ENCODE data around the gene IGF1R. TPM values are rescaled to one million over a fixed set of nuclear protein-coding genes. Genes with fewer than 3 reads are reported as not detected.

IGF1R gene
- total and polyA plus RNA-seq, 2 of the 13 experiments (the other 11 are each of a cell fraction or from before 2014, with no cell fraction given) = 15.9 to 18.4 TPM

- ChIA-PET CTCF (ENCODE audit: low intra/inter-chr PET ratio, low total read pairs) (no interaction called here), POLR2A (no interaction called here)
- FAIRE-seq (no peak), ATAC-seq (no peak), DNase-seq (ENCODE audit: low spot score) (no peak)
- no peak overlapping the region for H2AFZ ChIP-seq (ENCODE audit: low read length)
- H4K20me1 ChIP-seq (ENCODE audit: insufficient read depth, low read length) = no peaks in the 10 kb centered on the region
- H3K9ac ChIP-seq (ENCODE audit: insufficient read depth, low read depth, low read length) = no peak overlapping the region
- no peak overlapping the region for H3K4me3 ChIP-seq (replicated peaks in 1 of 3; ENCODE audit: insufficient read depth in 1 of 3, low read depth in 2 of 3, low read length in 3 of 3)
- H3K9me3 ChIP-seq (ENCODE audit: low read length) = no peaks in the 10 kb centered on the region
- H3K4me2 ChIP-seq (ENCODE audit: low read depth, low read length) = no peak overlapping the region
- no peaks in the 10 kb centered on the region for H3K27me3 ChIP-seq (ENCODE audit: control insufficient read depth in 1 of 2, insufficient read depth in 2 of 2, low read length in 2 of 2)
- intact Hi-C loops (cut with micrococcal nuclease; ENCODE audit: unreplicated experiment) = no loop called here
- no peaks in the 10 kb centered on the region for H3K36me3 ChIP-seq (replicated peaks in 1 of 2; ENCODE audit: control insufficient read depth in 1 of 2, insufficient read depth in 2 of 2, low read length in 2 of 2)
- no TSS peak for BruUV-seq (replicated peaks)
- no peak overlapping the region for H3K27ac ChIP-seq (ENCODE audit: extremely low read length, insufficient read depth, low read length)
- no peaks in the 10 kb centered on the region for H3K79me2 ChIP-seq (ENCODE audit: insufficient read depth, low read length)
- 25% methylated on average over 1 of the region's 1 CpG for WGBS (ENCODE audit: low lambda C conversion rate)
- in situ Hi-C loops (cut with HindIII; ENCODE audit: extremely low pct_ligation_motif_present, low pct_unique_long_range_greater_than_20kb) = no loop called here
- TF ChIP-seq IKZF4 (CRISPR knock-in tag; IDR thresholded peaks at IDR 0.05; ENCODE audit: borderline replicate concordance, low read depth, not compliant biosample characterization) = no peak
- TF ChIP-seq BCLAF1 (IDR thresholded peaks at IDR 0.05) = no peak
- no peak for TF ChIP-seq ATRX (CRISPR knock-in tag; IDR thresholded peaks at IDR 0.05; ENCODE audit: borderline replicate concordance)
- TF ChIP-seq SRY (CRISPR knock-in tag; IDR thresholded peaks at IDR 0.05) = no peak
- TF ChIP-seq ZFP36 (IDR thresholded peaks at IDR 0.05; ENCODE audit: borderline replicate concordance, low read depth, low read length, partially characterized antibody) = no peak
- no peak for TF ChIP-seq RXRA (CRISPR knock-in tag; IDR thresholded peaks at IDR 0.05)
- TF ChIP-seq ZFP36L2 (CRISPR knock-in tag; IDR thresholded peaks at IDR 0.05) = no peak
- TF ChIP-seq MAFG (CRISPR knock-in tag; IDR thresholded peaks at IDR 0.05) = no peak
- TF ChIP-seq ZNF136 (CRISPR knock-in tag; IDR thresholded peaks at IDR 0.05; ENCODE audit: low read depth) = no peak
- no peak for TF ChIP-seq ZNF484 (CRISPR knock-in tag; IDR thresholded peaks at IDR 0.05; ENCODE audit: borderline replicate concordance, low read depth)
- no peak for TF ChIP-seq POLR2AphosphoS2 (IDR thresholded peaks at IDR 0.05; ENCODE audit: low read depth, low read length)
- TF ChIP-seq LBX2 (CRISPR knock-in tag; IDR thresholded peaks at IDR 0.05; ENCODE audit: borderline replicate concordance) = no peak
- no peak for TF ChIP-seq ZNF614 (CRISPR knock-in tag; IDR thresholded peaks at IDR 0.05; ENCODE audit: borderline replicate concordance)
- TF ChIP-seq ZBTB2 (CRISPR knock-in tag; IDR thresholded peaks at IDR 0.05; ENCODE audit: low read depth) = no peak
- TF ChIP-seq CENPX (CRISPR knock-in tag; IDR thresholded peaks at IDR 0.05) = no peak
- TF ChIP-seq TCF7L2 (IDR thresholded peaks at IDR 0.05; ENCODE audit: low read depth, low read length) = no peak
- 0 out of 2 replicates have a peak, but pooled peaks cover 5% of the 10 kb centered on the region for H3K4me1 ChIP-seq (ENCODE audit: insufficient read depth, low read length)
Observed at GRCh38 chr15:98976500-98976899, 328.2 kb downstream of the IGF1R start.
